Measurements from ENCODE around the gene KIF20B.

GRCh38 chr10:89744026-89744425, 42.6 kb downstream of the KIF20B start:
- no peak for TF ChIP-seq CTCF (IDR thresholded peaks at IDR 0.05)
- no peak for TF ChIP-seq POLR2A (IDR thresholded peaks at IDR 0.05)
